ENCODE results near the gene DRD2.

The DRD2 gene

DNA sequence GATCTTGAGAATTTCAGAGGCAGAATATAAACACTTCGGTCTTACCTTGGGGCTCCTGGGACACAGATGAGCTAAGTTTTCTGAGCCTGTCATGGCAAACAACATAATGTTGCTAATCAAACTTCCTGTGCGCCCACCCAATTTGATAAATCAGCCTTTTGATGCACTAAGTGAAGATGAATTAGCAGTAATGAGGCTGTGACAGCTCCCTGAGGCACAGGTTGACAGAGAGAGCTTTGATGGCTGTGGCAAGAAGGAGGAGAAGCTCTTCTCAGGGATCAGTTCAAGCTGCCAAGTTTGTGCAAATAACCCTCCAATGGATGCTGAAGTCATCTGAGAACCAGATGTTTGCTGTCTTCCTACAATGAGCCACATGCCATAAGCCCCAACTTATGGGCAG lies 34.4 kb downstream of the DRD2 start:
- no peak for DNase-seq

DNA sequence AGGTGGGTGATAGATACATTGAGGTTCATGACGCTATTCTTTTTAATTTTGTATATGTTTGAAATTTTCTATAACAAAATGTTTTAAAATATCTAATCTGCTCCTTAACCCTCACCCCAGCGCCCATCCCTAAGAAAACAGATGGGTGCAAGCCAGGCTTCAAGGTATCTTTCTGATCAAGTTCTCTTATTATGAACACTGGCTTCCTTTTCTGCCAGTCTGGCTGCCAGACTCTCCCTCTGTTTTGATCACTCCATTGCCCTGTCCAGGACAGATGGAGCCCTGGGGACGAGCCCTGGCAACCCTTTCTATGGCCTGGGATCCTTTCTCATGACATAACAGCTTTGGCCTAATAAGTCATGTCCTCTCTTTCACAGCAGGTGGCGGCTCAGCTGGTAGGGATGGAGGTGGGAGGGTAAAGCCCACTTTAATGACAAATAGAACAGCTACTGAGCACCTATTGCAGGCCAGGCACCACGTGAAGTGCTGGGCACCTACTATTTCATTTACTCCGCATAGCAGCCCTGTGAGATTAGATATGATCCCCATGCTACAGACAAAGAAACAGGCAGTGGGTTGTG lies 38.4 kb downstream of the DRD2 start:
- DNase-seq = no peak

DNA sequence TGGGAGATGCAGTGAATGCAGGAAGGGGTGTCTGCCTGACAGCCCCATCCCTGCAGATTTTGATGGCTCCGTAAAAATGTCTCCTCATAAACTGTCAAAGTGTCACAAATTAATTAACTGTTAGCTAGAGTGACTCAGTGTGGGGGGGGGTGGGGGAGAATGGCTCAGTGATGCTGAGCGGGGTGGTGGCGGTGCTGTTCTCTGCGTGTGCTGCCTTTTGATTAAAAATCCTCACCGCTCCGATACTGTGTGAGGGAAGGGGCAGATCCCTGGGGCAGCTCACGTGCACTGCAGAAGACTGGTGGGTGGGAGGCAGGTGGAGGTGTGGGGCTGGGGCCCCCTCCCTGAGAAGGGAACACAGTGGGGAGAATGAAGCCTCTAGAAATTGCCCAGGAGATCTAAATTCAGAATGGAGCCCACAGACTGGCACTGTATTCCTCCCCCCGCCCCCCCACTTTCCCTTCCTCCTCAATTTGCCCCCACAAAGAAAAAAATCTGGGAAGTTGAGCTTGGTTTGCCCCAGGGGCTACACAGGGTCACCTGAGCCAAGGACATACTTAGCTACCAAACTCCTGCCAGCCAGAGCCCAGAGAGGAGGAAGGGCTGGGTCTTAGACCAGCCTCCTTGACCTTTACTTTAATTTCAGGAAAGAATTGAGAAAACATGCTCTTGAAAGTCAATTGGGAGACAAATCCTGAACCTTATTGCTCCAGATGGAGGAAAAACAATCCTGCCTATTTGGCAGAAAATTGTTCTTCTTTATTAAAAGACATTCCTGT lies 39.8 kb downstream of the DRD2 start:
- DNase-seq = no peak

DNA sequence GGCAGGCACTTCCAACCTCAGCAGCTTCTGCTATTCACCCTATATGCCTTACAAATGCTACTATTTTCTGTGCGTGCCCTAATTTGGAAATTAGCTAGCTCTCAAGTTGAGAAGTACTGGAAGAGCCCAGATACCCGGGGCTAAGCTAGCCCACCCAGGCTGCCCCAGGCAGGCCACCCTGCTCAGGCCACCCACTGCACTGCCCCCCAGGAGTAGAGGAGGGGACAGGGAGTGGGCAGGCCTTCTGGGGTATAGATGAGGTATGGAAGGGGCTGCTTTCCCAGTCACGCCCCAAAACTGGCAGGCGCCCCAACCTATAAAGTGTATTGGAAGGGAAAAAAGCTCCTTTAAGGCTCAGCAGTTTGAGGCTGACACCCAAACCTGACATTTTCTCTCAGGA lies 43.5 kb downstream of the DRD2 start:
- no peak for DNase-seq

DNA sequence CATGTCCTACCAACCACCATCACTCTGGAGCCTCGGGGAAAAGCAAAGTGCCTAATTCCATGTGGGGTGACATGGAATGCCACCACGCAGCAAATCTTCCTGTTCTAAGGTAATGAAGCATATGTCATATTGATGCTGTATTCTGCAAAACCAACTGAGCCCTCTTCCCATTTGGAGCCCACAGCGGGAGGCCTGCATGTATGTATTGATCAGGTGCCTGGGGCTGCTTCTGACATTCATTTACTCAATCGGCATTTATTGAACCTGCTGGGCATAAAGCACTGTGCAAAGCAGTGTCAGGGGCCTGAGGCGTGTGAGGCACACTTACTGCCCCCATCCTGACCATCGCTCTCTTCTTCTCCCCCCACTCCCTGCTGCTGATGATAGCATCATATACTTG lies 48.5 kb downstream of the DRD2 start:
- no peak for DNase-seq

DNA sequence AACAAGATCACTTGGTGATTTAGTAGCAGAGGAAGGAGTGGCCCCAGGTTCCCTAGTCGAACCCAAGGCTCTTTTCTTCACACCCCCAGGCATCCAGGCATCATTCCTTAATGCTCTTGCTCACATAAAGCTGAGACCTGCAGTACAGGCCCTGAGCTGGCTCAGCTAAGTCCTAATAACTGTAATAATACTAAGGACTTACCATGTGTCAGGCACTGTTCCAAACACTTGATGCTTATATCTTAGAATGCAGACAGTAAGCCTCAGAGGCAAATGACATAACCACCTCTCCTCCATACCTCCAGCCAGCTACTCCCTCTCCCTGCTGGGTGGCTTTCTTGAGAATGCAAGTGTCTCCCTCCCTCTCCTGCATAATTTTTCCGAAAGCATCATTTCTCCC lies 54.4 kb downstream of the DRD2 start:
- no peak for DNase-seq

DNA sequence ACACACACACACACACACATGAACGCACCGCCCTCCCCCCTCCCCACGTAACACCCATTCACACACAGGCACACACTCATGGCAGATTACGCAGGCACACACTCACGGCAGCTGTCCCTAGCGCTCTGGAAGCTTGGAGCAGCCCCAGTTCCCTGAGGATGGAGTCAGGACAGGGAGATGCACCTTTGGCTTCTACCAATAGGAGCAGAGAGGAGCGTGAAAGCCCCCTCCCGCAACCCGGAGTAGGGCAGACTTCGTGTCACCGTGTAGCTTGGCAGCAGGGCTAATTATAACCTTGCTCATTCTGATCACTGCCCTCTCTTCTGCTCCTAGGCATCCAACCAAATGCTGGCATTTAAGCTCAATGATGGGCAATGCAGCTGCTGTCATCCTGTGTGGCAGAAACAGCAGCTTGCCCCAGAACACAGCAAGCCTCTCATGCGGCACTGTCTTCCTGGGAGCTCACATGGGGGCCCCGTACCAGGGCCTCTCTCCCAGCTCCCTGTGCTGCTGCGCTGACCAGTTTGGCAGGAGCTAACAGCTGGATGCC lies 55.7 kb downstream of the DRD2 start:
- no peak for DNase-seq

DNA sequence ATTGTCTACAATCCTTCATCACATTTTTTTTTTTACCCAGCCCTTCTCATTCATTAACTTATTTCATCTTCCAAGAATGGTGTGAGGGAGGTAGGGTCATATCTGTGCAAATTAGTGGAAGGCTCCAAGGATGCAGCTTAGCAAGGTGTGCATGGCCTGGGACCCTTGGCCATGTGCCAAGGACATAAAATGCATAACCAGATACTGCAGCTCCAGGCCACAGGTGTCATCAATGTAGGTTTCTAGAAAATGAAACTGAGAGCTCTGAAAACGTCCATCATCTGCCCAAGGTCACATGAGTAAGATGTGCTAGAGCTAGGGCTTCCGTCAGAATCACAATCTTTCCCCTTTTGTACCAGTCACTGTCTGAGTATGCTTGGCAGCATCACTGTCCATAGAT lies 57.8 kb downstream of the DRD2 start:
- peak in 1 of 5 donors; percentile 5 for DNase-seq

DNA sequence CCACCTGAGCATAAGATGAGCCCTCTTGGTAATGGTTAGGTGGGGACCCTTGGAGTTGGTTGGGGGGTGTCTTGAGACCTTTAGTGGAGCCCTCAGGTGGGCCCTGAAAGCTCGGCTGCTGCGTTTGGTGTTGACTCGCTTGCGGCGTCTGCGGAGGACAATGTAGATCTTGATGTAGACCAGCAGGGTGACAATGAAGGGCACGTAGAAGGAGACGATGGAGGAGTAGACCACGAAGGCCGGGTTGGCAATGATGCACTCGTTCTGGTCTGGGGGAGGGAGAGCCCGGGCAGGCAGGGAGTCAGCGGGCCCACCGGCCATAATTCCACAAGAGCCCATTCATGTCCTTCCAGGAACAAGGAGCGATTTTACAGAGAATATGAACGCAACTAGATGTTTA lies 59.9 kb downstream of the DRD2 start:
- no peak for DNase-seq

DNA sequence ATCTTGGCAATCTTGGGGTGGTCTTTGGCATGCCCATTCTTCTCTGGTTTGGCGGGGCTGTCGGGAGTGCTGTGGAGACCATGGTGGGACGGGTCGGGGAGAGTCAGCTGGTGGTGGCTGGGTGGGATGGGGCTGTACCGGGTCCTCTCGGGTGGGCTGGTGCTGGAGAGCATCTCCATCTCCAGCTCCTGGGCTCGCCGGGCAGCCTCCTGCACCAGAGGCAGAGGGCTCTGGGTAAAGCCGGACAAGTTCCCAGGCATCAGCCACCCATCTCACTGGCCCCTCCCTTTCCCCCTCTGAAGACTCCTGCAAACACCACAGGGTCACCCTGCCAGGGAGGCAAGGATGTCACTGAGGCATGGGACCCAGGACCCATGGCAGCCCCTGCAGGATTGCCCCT lies 62.5 kb downstream of the DRD2 start:
- no peak for DNase-seq

DNA sequence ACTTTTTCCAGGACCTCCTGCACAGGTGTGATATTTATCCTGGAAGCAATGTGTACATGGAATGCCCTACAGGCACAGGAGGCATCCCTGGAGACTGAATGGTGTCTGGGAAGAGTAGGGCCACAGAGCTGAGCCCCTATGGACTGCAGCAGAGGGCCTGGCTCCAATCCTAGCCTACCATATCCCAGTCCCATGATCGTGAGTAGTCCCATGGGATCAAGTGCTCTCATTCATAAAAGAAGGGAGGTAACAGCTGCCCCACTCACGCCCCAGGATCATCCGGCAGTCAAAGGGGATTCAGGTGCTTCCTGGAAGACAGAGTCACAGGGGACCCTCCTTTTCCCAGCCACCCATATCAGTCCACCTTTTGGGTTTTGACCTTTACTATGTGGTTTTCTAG lies 63.7 kb downstream of the DRD2 start:
- DNase-seq = no peak

DNA sequence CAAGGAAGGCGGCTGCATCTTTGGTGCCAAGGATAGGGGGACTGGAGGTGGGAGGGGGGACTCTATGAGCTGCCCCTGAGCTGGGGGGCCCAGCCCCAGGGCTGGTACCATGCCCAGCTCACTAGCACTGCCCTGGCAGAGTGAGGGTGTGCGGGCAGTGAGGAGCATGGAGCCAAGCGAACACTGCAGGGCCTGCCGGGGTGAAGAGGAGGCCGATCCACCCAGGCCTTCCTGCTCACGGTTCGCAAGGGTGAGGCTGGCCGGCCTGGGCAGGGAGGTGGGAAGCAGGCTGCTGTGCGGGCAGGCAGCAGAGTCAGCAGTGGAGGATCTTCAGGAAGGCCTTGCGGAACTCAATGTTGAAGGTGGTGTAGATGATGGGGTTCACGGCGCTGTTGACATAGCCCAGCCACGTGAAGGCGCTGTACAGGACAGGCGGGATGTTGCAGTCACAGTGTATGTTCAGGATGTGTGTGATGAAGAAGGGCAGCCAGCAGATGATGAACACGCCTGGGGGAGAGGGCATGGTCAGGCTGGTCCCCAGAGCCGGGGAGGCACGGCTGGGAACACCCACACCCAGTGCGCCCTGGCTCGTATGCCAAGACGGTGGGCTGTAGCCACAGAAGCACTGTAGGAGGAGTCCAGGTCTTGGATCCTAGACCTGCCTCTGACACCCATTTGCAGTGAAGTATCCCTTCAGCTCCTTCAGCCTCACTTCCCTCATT lies 64.6 kb downstream of the DRD2 start:
- no peak for DNase-seq

DNA sequence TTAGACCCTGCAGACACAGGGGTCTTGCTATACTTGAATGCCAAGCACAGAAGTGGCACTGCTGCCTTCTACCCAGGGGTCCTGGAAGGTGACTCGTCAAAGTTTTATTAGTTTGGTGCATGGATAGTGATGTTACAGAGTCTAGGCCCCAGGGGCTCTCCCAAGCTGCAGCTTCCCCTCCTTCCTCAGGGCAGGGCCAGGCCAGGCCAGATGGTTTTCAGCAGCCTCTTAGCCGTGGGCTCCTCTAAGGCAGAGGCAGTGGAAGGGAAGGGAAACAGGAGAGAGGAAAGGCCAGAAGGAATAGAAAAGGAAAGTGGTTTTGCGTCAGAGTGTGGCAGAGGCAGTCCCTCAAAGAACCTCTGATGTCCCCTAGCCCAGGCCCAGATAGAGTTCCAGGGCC lies 65.7 kb downstream of the DRD2 start:
- no peak for DNase-seq

DNA sequence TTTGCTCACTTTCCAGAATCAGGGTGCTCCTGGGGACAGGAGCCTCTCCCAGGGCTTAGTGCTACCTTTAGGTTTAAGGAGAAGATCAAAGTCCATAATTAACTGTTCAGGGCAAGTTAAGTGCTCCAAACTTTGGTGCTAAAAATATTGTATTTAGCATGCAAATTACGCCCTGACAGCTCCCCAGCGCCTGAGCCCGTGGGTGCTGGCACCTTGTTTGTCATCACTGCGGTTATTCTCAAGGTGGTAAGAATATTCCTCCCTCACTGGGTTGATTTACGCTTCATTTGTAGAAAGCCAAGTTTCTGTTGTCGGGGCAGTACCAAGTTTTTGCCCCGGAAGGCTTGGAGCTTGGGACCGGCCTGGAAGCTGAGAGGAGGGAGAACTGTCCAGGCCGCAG lies 66.3 kb downstream of the DRD2 start:
- DNase-seq = no peak

DNA sequence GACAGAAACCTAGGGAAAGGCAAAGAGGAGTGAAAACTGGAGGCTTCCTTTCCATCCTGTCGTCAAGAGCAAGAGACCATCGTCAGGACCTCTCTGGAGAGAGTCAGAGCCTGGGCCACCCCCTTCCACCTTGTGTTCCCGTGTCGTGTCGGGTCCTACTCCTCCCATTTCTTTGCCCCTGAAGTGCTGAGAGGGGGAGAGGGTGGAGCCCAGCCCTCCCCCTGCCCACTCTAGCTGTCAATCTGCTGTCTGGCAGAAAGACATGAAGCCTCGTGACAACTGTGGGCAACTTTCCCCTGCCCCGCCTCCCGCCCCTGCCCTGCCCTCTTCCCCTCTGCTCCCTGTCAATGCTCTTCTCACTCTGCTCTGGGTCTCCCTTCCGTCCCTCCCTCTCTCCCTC lies 67.0 kb downstream of the DRD2 start:
- no peak for DNase-seq

DNA sequence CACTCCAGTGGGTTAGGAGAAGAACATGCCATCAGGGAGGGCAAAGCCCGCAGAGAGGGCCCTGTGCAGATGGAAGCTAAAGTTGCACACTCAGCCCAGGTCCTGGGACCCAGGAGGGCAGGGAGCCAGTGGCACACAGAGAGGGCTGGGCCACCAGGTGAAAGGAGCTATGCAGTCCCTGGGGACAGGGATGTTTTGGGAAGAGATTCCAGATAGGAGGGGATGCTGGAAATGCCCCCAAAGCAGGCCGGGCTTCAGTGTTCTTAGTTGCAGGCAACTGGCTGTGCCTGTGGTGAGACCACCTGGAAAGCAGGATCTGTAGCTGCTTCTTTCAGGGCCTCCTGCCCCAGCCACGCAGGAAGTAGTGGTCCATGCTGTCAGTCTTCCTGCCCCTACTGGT lies 68.0 kb downstream of the DRD2 start:
- DNase-seq = no peak

DNA sequence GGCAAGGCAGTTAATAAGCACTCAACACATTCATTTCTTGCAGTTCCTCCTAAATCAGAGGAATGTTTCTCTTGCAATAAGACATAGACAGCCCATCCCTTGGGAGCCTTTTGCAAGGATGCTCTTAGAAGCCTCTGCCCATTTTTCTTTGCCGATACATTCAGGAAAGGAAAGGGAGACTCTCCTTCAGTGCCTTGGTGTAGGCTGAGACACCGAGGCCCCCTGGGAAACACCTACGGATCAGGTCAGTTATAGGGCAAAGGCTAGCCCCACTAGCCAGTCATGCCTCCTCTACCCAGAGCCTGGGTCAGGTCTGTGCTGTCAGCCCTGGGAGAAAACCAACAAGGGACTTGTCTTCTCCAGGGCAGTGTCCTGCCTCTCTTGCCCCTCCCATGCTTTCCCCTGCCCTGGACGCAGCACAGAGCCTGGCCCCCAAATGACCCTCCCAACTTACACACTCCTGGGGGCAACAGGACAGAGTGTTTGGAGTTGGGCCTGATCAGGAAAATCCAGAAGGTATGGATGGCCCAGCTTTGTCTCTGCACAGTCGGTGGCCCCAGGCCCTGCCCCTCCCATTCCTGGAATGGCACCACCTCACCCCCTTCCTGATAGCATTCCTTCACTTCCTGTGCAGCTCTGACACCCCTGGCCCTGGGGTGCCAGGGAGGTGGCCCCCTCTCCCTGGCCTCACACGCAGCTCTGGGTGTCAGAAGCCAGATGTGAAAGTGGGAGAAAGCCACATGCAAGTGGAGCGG lies 69.3 kb downstream of the DRD2 start:
- DNase-seq = no peak

DNA sequence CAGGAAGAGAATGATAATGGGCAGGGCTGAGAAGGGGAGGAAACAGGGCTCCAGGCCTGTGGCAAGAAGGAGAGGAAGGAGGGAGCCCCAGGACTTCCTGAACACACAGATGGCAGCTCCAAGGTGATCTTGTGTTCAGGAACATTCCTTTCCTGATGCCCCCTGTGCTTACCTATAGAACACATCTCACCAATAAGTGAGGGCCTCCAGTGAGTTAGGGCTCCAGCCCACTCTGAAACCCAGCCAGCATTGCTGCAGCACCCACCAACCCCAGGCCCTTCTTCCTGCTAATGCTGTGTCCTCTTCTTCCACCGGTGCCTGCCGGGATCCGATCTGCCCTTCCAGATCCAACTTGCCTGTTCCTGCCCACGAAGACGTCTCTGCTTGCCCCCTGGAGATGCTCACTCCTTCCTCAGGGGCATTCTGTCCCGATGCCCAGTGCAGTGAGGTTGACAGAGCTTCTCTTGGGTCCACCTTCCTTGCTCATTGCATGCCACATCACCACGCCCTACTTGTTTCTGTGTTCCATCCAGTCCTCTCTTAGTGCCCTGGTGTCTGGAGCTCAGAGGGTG lies 70.3 kb downstream of the DRD2 start:
- DNase-seq = no peak

DNA sequence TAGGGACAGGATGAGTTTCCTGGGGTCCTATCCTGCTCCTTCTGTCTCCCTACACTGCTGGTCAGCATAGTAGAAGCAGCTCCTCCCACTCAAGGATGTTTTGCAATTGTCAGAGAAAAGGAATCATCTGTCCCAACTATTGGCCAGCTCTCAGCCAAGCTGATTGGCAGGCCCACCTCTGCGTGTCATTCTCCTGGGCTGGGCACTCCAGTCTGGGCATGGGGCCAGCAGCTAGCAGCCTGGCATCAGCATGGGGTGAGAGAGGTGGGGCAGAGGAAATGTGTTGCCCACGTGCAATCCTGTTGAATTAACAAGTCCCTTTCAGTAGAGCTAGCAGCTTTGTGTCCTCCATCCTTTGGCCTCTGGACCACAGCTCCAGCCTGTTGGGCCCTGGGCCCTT lies 73.5 kb downstream of the DRD2 start:
- DNase-seq = no peak

DNA sequence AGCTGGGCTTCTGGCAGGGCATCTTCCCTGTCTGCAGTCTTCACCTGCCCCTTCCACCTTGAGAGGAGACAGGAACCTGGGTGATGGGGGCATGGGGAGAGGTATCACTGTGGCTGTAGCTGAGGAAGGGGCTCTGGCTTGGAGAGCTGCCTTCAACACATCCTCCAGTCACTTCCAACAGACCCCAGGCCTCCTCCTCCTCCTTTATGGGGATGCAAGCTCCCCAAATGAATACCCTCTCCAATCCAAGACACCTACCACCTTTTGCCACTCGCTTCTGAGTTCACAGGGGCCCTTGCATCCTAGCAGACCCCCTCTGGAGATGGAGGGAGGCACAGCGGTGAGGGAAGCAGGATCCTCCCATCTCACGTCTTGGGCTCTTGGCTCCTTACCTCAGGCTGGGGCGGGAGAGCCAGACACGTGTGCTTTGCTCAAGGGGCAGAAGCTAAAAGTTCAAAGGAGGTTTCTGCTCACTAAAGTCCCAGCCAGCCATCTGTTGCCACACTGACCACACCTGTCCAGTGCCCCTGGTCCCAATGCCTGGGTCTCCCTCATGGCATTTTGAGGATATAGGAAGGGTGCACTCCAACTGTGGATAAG lies 74.5 kb downstream of the DRD2 start:
- DNase-seq = no peak

DNA sequence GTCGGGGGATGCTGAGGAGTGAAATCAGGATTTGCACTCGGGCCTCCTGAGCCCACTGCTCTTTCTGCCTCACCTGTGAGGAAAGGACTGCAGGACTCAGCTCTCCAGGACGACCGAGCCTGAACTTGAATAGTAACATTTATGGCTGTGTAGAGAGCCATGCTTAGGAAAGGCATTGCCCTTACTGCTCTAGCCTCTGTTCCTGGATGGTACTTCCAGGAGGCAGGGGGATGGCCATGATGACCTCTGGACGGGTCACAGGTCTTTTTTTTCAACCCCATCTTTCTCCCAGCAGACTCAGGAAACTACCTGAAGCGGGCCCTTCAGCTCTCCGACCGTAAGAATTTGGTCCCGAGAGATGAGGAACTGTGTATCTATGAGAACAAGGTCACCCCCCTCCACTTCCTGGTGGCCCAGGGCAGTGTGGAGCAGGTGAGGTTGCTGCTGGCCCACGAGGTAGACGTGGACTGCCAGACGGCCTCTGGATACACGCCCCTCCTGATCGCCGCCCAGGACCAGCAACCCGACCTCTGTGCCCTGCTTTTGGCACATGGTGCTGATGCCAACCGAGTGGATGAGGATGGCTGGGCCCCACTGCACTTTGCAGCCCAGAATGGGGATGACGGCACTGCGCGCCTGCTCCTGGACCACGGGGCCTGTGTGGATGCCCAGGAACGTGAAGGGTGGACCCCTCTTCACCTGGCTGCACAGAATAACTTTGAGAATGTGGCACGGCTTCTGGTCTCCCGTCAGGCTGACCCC lies 76.3 kb downstream of the DRD2 start:
- no peak for DNase-seq

DNA sequence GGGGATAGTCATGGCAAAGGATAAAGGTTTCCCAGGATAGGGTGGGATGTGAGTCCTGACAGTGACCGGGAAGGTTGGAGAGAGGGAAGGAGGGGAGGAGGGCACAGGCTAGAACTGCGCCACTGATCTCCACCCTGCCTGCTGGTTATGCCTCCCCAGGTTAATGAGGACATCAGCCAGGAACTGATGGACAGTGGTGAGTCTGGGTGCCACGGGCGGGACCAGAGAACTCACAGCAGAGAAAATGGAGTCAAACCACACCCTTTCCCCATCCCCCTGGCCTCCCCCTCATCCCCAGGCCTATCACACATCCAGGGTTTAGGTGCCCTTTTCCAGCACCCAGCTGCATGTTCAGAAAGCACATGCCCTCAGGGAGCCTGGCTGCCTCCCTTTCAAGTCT lies 77.4 kb downstream of the DRD2 start:
- no peak for DNase-seq
